WTC11 (cell line): ENCODE data around the gene TM2D1. TPM values are rescaled to one million over a fixed set of nuclear protein-coding genes. Genes with fewer than 3 reads are reported as not detected.

Source experiments
- ATAC-seq: fragments of 200-7000 bp; cut with Tn5 transposase; 2 replicates; pipeline ENCODE4 v1.10.0; 2021; ENCODE audit warnings: mild to moderate bottlenecking, moderate library complexity
- CTCF ChIA-PET: fragments of 300-600 bp; sonication (Branson Sonifier 250); formaldehyde crosslinking; loops from one replicate; lab custom pipeline; 2021; ENCODE audit warnings: antibody characterized with exemption; lab: Charles Lee
- POLR2A ChIA-PET: fragments of 350-600 bp; sonication (Branson Sonifier 250); formaldehyde crosslinking; loops from one replicate; lab custom pipeline; 2021; ENCODE audit warnings: antibody characterized with exemption; lab: Charles Lee
- DNase-seq: peaks from one replicate; pipeline ENCODE4 v3.0.0; 2021; ENCODE audit warnings: low spot score
- H3K27ac Mint-ChIP-seq: 2 replicates; pipeline ENCODE4 v1.8.0; 2021; ENCODE audit warnings: mixed read lengths
- H3K27me3 Mint-ChIP-seq: 2 replicates; pipeline ENCODE4 v1.8.0; 2021; ENCODE audit warnings: low read depth, mild to moderate bottlenecking, moderate library complexity, mixed read lengths
- H3K36me3 Mint-ChIP-seq: 2 replicates; pipeline ENCODE4 v1.8.0; 2021; ENCODE audit warnings: mixed read lengths
- H3K4me1 Mint-ChIP-seq: 2 replicates; pipeline ENCODE4 v1.8.0; 2022; ENCODE audit warnings: mixed read lengths
- H3K4me3 Mint-ChIP-seq: 2 replicates; pipeline ENCODE4 v1.8.0; 2021; ENCODE audit warnings: mild to moderate bottlenecking, moderate library complexity, mixed read lengths
- H3K9me3 Mint-ChIP-seq: 2 replicates; pipeline ENCODE4 v1.8.0; 2021; ENCODE audit warnings: mixed read lengths
- CBFB ChIP-seq: sonication (generic); formaldehyde crosslinking; IDR thresholded peaks from 2 replicates; pipeline ENCODE4 v1.8.1; 2022; ENCODE audit warnings: mild to moderate bottlenecking, low read depth, missing genetic modification reagents
- EMX1 ChIP-seq: fragments of 250-450 bp; sonication (Bioruptor Pico); IDR thresholded peaks from 2 replicates; pipeline ENCODE4 v1.8.0; 2021; ENCODE audit warnings: mild to moderate bottlenecking
- GABPB1 ChIP-seq: sonication (generic); formaldehyde crosslinking; IDR thresholded peaks from 2 replicates; pipeline ENCODE4 v1.8.1; 2023; ENCODE audit warnings: mild to moderate bottlenecking, missing genetic modification reagents
- KAT7 ChIP-seq: sonication (generic); formaldehyde crosslinking; IDR thresholded peaks from 2 replicates; pipeline ENCODE4 v1.8.1; 2023; ENCODE audit warnings: missing genetic modification reagents, mild to moderate bottlenecking, borderline replicate concordance
- NFYB ChIP-seq: sonication (generic); formaldehyde crosslinking; conservative IDR thresholded peaks from 2 replicates; pipeline ENCODE4 v1.8.0; 2022; ENCODE audit warnings: low read depth, missing genetic modification reagents
- OVOL2 ChIP-seq: fragments of 250-450 bp; sonication (Bioruptor Pico); IDR thresholded peaks from 2 replicates; pipeline ENCODE4 v1.9.0; 2021; ENCODE audit warnings: mild to moderate bottlenecking, borderline replicate concordance
- SMAD3 ChIP-seq: sonication (generic); formaldehyde crosslinking; IDR thresholded peaks from 2 replicates; pipeline ENCODE4 v1.8.0; 2022; ENCODE audit warnings: missing genetic modification reagents, mild to moderate bottlenecking, borderline replicate concordance
- SMAD4 ChIP-seq: sonication (generic); formaldehyde crosslinking; IDR thresholded peaks from 2 replicates; pipeline ENCODE4 v1.8.0; 2022; ENCODE audit warnings: mild to moderate bottlenecking, missing genetic modification reagents
- TEAD1 ChIP-seq: sonication (generic); formaldehyde crosslinking; IDR thresholded peaks from 2 replicates; pipeline ENCODE4 v1.8.0; 2022; ENCODE audit warnings: mild to moderate bottlenecking, missing genetic modification reagents
- ZBTB21 ChIP-seq: sonication (generic); formaldehyde crosslinking; IDR thresholded peaks from 2 replicates; pipeline ENCODE4 v1.8.1; 2023; ENCODE audit warnings: mild to moderate bottlenecking, missing genetic modification reagents, borderline replicate concordance
- ZNF232 ChIP-seq: sonication (generic); formaldehyde crosslinking; IDR thresholded peaks from 2 replicates; pipeline ENCODE4 v1.8.0; 2022; ENCODE audit warnings: mild to moderate bottlenecking, missing genetic modification reagents
- ZNF396 ChIP-seq: fragments of 250-450 bp; sonication (Bioruptor Pico); IDR thresholded peaks from 2 replicates; pipeline ENCODE4 v1.8.0; 2021; ENCODE audit warnings: mild to moderate bottlenecking, moderate library complexity, borderline replicate concordance
- ZNF416 ChIP-seq: fragments of 250-450 bp; sonication (Bioruptor Pico); IDR thresholded peaks from 2 replicates; pipeline ENCODE4 v1.9.0; 2021; ENCODE audit warnings: mild to moderate bottlenecking, inconsistent platforms
- total RNA-seq: library from RNA; stranded (reverse); gene quantifications from 3 replicates; pipeline ENCODE4 v1.2.3, GENCODE V29; 2021
- TF ChIP-seq, protein P1 (sequence below): sonication (generic); formaldehyde crosslinking; IDR thresholded peaks from 2 replicates; pipeline ENCODE4 v1.8.1; 2022; ENCODE audit warnings: mild to moderate bottlenecking, moderate library complexity, missing genetic modification reagents
- TF ChIP-seq, protein P2 (sequence below): fragments of 250-450 bp; sonication (Bioruptor Pico); conservative IDR thresholded peaks from 2 replicates; pipeline ENCODE4 v1.9.0; 2021; ENCODE audit warnings: mild to moderate bottlenecking
- TF ChIP-seq, protein P3 (sequence below): fragments of 250-450 bp; sonication (Bioruptor Pico); IDR thresholded peaks from 2 replicates; pipeline ENCODE4 v2.1.2; 2022; ENCODE audit warnings: mild to moderate bottlenecking, moderate library complexity
- TF ChIP-seq, protein P4 (sequence below): sonication (generic); formaldehyde crosslinking; IDR thresholded peaks from 2 replicates; pipeline ENCODE4 v1.8.0; 2023; ENCODE audit warnings: missing genetic modification reagents
- TF ChIP-seq, protein P5 (sequence below): sonication (generic); formaldehyde crosslinking; IDR thresholded peaks from 2 replicates; pipeline ENCODE4 v1.8.0; 2022; ENCODE audit warnings: mild to moderate bottlenecking, missing genetic modification reagents
- TF ChIP-seq, protein P6 (sequence below): sonication (generic); formaldehyde crosslinking; IDR thresholded peaks from 2 replicates; pipeline ENCODE4 v1.8.1; 2022; ENCODE audit warnings: mild to moderate bottlenecking, missing genetic modification reagents, moderate library complexity, borderline replicate concordance
- TF ChIP-seq, protein P7 (sequence below): sonication (generic); formaldehyde crosslinking; IDR thresholded peaks from 2 replicates; pipeline ENCODE4 v1.8.1; 2023; ENCODE audit warnings: mild to moderate bottlenecking, missing genetic modification reagents

TM2D1 gene
- total RNA-seq, 1 experiment from 2014 or later: 21.6 TPM

DNA sequence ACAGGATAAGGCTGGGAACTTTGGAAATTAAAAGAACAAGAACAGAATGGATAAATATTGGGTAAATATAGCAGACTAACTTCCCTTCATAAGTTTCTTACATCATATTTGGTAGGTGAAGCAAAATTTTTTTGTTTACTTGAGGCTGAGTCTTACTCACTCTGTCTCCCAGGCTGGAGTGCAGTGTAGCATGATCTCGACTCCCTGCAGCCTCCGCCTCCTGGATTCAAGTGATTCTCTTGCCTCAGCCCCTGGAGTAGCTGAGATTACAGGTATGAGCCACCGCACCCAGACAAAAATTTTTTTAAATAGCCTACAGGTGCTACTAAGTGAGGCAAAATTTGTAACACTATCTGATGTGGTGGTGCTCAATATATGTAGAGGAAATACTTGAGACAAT, 50.7 kb downstream of the TM2D1 start:
- H3K27ac Mint-ChIP-seq: no peak overlapping the region
- no peaks in the 10 kb centered on the region for H3K9me3 Mint-ChIP-seq
- no peaks in the 10 kb centered on the region for H3K4me1 Mint-ChIP-seq
- ATAC-seq: no peak
- POLR2A ChIA-PET: no interaction called here
- H3K27me3 Mint-ChIP-seq: no peaks in the 10 kb centered on the region
- TF ChIP-seq ZNF396 (CRISPR knock-in tag) (no peak), SMAD4 (CRISPR knock-in tag) (no peak), GABPB1 (CRISPR knock-in tag) (no peak), KAT7 (no peak), EMX1 (CRISPR knock-in tag) (no peak)
- TF ChIP-seq, protein P1, sequence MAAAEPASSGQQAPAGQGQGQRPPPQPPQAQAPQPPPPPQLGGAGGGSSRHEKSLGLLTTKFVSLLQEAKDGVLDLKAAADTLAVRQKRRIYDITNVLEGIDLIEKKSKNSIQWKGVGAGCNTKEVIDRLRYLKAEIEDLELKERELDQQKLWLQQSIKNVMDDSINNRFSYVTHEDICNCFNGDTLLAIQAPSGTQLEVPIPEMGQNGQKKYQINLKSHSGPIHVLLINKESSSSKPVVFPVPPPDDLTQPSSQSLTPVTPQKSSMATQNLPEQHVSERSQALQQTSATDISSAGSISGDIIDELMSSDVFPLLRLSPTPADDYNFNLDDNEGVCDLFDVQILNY: no peak
- TF ChIP-seq, protein P2, sequence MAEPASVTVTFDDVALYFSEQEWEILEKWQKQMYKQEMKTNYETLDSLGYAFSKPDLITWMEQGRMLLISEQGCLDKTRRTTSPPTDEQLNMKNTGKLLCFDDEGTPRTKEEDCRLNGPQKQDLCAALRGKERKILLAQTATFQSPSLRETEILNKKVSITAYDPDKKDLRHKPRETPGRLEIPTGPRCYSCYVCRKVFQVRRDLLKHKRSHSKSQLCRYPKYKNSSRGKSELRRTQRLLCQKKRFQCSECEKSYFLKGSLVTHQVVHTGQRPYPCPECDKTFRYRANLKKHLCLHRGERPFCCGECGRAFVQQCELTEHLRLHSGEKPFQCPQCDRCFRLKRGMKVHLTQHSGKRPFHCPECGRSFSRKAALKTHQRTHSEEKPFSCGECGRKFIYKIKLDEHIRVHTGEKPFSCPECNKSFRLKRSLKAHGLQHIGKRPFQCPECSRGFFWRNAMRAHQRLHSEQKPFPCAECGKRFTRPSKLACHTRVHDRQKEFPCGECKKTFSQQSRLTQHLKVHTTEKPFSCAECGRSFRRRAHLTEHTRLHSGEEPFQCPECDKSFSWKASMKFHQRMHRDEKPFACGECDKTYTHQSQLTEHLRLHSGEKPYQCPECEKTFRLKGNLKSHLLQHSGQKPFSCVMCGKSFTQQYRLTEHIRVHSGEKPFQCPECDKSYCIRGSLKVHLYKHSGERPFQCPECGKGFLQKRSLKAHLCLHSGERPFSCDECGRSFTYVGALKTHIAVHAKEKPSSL (CRISPR knock-in tag): no peak
- TF ChIP-seq, protein P3, sequence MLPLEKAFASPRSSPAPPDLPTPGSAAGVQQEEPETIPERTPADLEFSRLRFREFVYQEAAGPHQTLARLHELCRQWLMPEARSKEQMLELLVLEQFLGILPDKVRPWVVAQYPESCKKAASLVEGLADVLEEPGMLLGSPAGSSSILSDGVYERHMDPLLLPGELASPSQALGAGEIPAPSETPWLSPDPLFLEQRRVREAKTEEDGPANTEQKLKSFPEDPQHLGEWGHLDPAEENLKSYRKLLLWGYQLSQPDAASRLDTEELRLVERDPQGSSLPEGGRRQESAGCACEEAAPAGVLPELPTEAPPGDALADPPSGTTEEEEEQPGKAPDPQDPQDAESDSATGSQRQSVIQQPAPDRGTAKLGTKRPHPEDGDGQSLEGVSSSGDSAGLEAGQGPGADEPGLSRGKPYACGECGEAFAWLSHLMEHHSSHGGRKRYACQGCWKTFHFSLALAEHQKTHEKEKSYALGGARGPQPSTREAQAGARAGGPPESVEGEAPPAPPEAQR (CRISPR knock-in tag): no peak
- TF ChIP-seq, protein P4, sequence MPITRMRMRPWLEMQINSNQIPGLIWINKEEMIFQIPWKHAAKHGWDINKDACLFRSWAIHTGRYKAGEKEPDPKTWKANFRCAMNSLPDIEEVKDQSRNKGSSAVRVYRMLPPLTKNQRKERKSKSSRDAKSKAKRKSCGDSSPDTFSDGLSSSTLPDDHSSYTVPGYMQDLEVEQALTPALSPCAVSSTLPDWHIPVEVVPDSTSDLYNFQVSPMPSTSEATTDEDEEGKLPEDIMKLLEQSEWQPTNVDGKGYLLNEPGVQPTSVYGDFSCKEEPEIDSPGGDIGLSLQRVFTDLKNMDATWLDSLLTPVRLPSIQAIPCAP (CRISPR knock-in tag): no peak
- TF ChIP-seq, all 79 proteins: peak for 0
- no peaks in the 10 kb centered on the region for H3K36me3 Mint-ChIP-seq
- CTCF ChIA-PET: no interaction called here
- DNase-seq: no peak
- H3K4me3 Mint-ChIP-seq: no peak overlapping the region

DNA sequence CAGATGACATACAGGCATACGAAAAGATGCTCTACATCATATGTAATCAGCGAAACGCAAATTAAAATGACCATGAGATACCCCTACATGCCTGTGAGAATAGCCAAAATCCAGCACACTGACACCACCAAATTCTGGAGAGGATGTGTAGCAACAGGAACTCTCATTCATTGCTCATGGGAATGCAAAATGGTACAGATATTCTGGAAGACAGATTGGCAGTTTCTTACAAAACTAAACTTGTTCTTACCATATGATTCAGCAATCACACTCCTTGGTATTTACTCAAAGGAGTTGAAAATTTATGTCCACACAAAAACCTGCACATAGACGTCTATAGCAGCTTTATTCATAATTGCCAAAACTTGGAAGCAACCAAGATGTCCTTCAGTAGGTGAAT, 52.6 kb downstream of the TM2D1 start:
- no peak overlapping the region for H3K4me3 Mint-ChIP-seq
- no peak for DNase-seq
- TF ChIP-seq, protein P5, sequence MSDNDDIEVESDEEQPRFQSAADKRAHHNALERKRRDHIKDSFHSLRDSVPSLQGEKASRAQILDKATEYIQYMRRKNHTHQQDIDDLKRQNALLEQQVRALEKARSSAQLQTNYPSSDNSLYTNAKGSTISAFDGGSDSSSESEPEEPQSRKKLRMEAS (CRISPR knock-in tag): no peak
- no peak for TF ChIP-seq SMAD3 (CRISPR knock-in tag)
- TF ChIP-seq TEAD1 (CRISPR knock-in tag): no peak
- TF ChIP-seq, all 79 proteins: peak for 0
- no peaks in the 10 kb centered on the region for H3K36me3 Mint-ChIP-seq
- H3K27me3 Mint-ChIP-seq: no peaks in the 10 kb centered on the region
- no peak overlapping the region for H3K27ac Mint-ChIP-seq
- H3K9me3 Mint-ChIP-seq: no peaks in the 10 kb centered on the region
- H3K4me1 Mint-ChIP-seq: no peaks in the 10 kb centered on the region
- no peak for ATAC-seq
- ChIA-PET POLR2A (no interaction called here), CTCF (no interaction called here)

DNA sequence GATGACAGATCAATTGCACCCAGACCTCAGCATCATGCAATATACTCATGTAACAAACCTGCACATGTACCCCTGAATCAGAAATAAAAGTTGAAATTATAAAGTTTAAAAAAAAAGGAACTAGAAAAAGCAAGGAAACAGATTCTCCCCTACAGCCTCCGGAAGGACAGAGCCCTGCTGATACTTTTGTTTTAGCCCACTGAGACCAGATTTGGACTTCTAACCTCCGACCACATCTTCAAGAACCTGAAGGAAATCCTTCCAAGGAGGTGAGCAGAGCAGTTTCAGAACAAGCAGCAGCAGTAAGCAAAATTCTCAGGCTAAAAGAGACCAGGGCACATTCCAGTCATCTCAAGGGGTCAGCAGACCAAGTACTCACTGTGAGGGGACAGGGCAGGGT, 54.5 kb downstream of the TM2D1 start:
- Mint-ChIP-seq H3K27me3 (no peaks in the 10 kb centered on the region), H3K4me1 (no peaks in the 10 kb centered on the region), H3K4me3 (no peak overlapping the region), H3K27ac (no peak overlapping the region), H3K9me3 (no peaks in the 10 kb centered on the region), H3K36me3 (no peaks in the 10 kb centered on the region)
- CTCF ChIA-PET: interaction anchor here (0.7 kb wide), 1 partner anchor 29 kb away, joined by 3 read pairs; no protein-coding TSS in a partner anchor
- ATAC-seq (no peak), DNase-seq (no peak)
- POLR2A ChIA-PET: no interaction called here
- TF ChIP-seq, protein P6, sequence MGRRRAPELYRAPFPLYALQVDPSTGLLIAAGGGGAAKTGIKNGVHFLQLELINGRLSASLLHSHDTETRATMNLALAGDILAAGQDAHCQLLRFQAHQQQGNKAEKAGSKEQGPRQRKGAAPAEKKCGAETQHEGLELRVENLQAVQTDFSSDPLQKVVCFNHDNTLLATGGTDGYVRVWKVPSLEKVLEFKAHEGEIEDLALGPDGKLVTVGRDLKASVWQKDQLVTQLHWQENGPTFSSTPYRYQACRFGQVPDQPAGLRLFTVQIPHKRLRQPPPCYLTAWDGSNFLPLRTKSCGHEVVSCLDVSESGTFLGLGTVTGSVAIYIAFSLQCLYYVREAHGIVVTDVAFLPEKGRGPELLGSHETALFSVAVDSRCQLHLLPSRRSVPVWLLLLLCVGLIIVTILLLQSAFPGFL: no peak
- TF ChIP-seq OVOL2 (no peak), KAT7 (no peak), NFYB (CRISPR knock-in tag) (no peak), CBFB (CRISPR knock-in tag) (no peak), ZNF232 (CRISPR knock-in tag) (no peak), ZNF416 (no peak), ZBTB21 (CRISPR knock-in tag) (no peak)
- TF ChIP-seq, protein P7, sequence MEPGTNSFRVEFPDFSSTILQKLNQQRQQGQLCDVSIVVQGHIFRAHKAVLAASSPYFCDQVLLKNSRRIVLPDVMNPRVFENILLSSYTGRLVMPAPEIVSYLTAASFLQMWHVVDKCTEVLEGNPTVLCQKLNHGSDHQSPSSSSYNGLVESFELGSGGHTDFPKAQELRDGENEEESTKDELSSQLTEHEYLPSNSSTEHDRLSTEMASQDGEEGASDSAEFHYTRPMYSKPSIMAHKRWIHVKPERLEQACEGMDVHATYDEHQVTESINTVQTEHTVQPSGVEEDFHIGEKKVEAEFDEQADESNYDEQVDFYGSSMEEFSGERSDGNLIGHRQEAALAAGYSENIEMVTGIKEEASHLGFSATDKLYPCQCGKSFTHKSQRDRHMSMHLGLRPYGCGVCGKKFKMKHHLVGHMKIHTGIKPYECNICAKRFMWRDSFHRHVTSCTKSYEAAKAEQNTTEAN (CRISPR knock-in tag): no peak
- TF ChIP-seq, protein P1: no peak
